HUES64 (cell line): ENCODE measurements around the gene HIC1.

ENCODE experiments used
- H3K27ac ChIP-seq: 2 replicates; pipeline ENCODE4 v1.7.0; 2013; ENCODE audit warnings: low read depth, low read length, inconsistent platforms
- H3K27me3 ChIP-seq: 2 replicates; pipeline ENCODE4 v1.6.1; 2013; ENCODE audit warnings: mild to moderate bottlenecking, low read length; ENCODE audit not compliant: insufficient read depth
- H3K36me3 ChIP-seq: 2 replicates; pipeline ENCODE4 v1.6.1; 2013; ENCODE audit warnings: mild to moderate bottlenecking, low read length; ENCODE audit not compliant: insufficient read depth
- H3K4me1 ChIP-seq: 2 replicates; pipeline ENCODE4 v1.6.1; 2013; ENCODE audit warnings: mild to moderate bottlenecking, low read length, moderate library complexity; ENCODE audit not compliant: insufficient read depth
- H3K4me3 ChIP-seq: 2 replicates; pipeline ENCODE4 v1.5.1; 2013; ENCODE audit warnings: mild to moderate bottlenecking, low read length, moderate library complexity
- H3K9ac ChIP-seq: 2 replicates; pipeline ENCODE4 v1.6.1; 2013; ENCODE audit warnings: mild to moderate bottlenecking, low read depth, low read length
- H3K9me3 ChIP-seq: 2 replicates; pipeline ENCODE4 v1.6.1; 2013; ENCODE audit warnings: low read depth, low read length; ENCODE audit not compliant: insufficient read depth
- WGBS: fragments of 150-250, 120-280 bp; methylation state at CpG from one replicate; pipeline ENCODE4 v1.1.7; 2013; ENCODE audit warnings: missing lambda C conversion rate; 5-methylcytosine and 5-hydroxymethylcytosine counted together

Gene HIC1

GRCh38 chr17:2018716-2019510 is 36.0 kb upstream of the HIC1 start:
- Histone ChIP-seq H3K36me3 (no peaks in the 10 kb centered on the region), H3K4me1 (peaks cover 7% of the 10 kb centered on the region), H3K27ac (no peak overlapping the region), H3K9me3 (no peaks in the 10 kb centered on the region), H3K9ac (no peak overlapping the region), H3K27me3 (peaks cover 78% of the 10 kb centered on the region), H3K4me3 (no peak overlapping the region)
- WGBS = 89% methylated on average over 24 of the region's 24 CpGs

- Histone ChIP-seq H3K4me1 (peaks cover 12% of the 10 kb centered on the region), H3K27ac (no peak overlapping the region), H3K36me3 (no peaks in the 10 kb centered on the region), H3K4me3 (no peak overlapping the region), H3K27me3 (peaks cover 81% of the 10 kb centered on the region), H3K9me3 (no peaks in the 10 kb centered on the region), H3K9ac (no peak overlapping the region)
- 90% methylated on average over 8 of the region's 8 CpGs for WGBS
Observed at GRCh38 chr17:2019723-2020122, 35.2 kb upstream of the HIC1 start.

GRCh38 chr17:2020721-2021120 is 34.2 kb upstream of the HIC1 start:
- H3K27me3 ChIP-seq = peaks cover 87% of the 10 kb centered on the region
- WGBS = 66% methylated on average over 8 of the region's 8 CpGs
- no peaks in the 10 kb centered on the region for H3K36me3 ChIP-seq
- H3K9ac ChIP-seq = no peak overlapping the region
- no peak overlapping the region for H3K4me3 ChIP-seq
- peaks cover 12% of the 10 kb centered on the region for H3K4me1 ChIP-seq
- no peak overlapping the region for H3K27ac ChIP-seq
- no peaks in the 10 kb centered on the region for H3K9me3 ChIP-seq

GRCh38 chr17:2022647-2023240 is 32.2 kb upstream of the HIC1 start:
- H3K4me1 ChIP-seq = peaks cover 12% of the 10 kb centered on the region
- H3K36me3 ChIP-seq = no peaks in the 10 kb centered on the region
- peaks cover 98% of the 10 kb centered on the region for H3K27me3 ChIP-seq
- H3K9me3 ChIP-seq = no peaks in the 10 kb centered on the region
- WGBS = 84% methylated on average over 15 of the region's 15 CpGs
- H3K4me3 ChIP-seq = no peak overlapping the region
- no peak overlapping the region for H3K27ac ChIP-seq
- no peak overlapping the region for H3K9ac ChIP-seq

GRCh38 chr17:2023256-2023655 is 31.6 kb upstream of the HIC1 start:
- Histone ChIP-seq H3K4me3 (no peak overlapping the region), H3K27me3 (peaks cover 98% of the 10 kb centered on the region), H3K9me3 (no peaks in the 10 kb centered on the region), H3K36me3 (no peaks in the 10 kb centered on the region), H3K27ac (no peak overlapping the region), H3K4me1 (peaks cover 12% of the 10 kb centered on the region), H3K9ac (no peak overlapping the region)
- 37% methylated on average over 16 of the region's 16 CpGs for WGBS

- H3K36me3 ChIP-seq = no peaks in the 10 kb centered on the region
- H3K4me1 ChIP-seq = peaks cover 12% of the 10 kb centered on the region
- H3K9ac ChIP-seq = no peak overlapping the region
- H3K27ac ChIP-seq = no peak overlapping the region
- H3K9me3 ChIP-seq = no peaks in the 10 kb centered on the region
- peak overlapping the region; percentile 49 for H3K4me3 ChIP-seq
- peaks cover 98% of the 10 kb centered on the region for H3K27me3 ChIP-seq
- 2% methylated on average over 84 of the region's 85 CpGs for WGBS
Observed at GRCh38 chr17:2023692-2024571, 31.0 kb upstream of the HIC1 start.

- no peak overlapping the region for H3K27ac ChIP-seq
- H3K27me3 ChIP-seq = peaks cover 98% of the 10 kb centered on the region
- peak overlapping the region; percentile 49 for H3K4me3 ChIP-seq
- 1% methylated on average over 73 of the region's 73 CpGs for WGBS
- no peak overlapping the region; the same call in 1 of the 2 replicates for H3K9ac ChIP-seq
- H3K4me1 ChIP-seq = peaks cover 16% of the 10 kb centered on the region
- no peaks in the 10 kb centered on the region for H3K36me3 ChIP-seq
- no peaks in the 10 kb centered on the region for H3K9me3 ChIP-seq
Observed at GRCh38 chr17:2024572-2025219, 30.2 kb upstream of the HIC1 start.

- Histone ChIP-seq H3K27ac (no peak within 1 kb of the TSS), H3K9ac (no peak within 1 kb of the TSS; the same call in 1 of the 2 replicates), H3K27me3 (peaks cover 95% of the 10 kb centered on the region), H3K4me1 (peaks cover 16% of the 10 kb centered on the region), H3K4me3 (peak within 1 kb of the TSS; percentile 49), H3K9me3 (no peaks in the 10 kb centered on the region), H3K36me3 (no peaks in the 10 kb centered on the region)
- WGBS = under 1% methylated on average over 47 of the region's 47 CpGs
Observed at GRCh38 chr17:2025220-2025621, 29.7 kb upstream of the HIC1 start, which contains the start of gene RTN4RL1. RTN4RL1 (minus strand) TSS chr17:2025334; CDS start chr17:2024865, 469 bp downstream.

- 3% methylated on average over 55 of the region's 55 CpGs for WGBS
- H3K36me3 ChIP-seq = no peaks in the 10 kb centered on the region
- H3K9ac ChIP-seq = no peak overlapping the region
- peaks cover 18% of the 10 kb centered on the region for H3K4me1 ChIP-seq
- no peaks in the 10 kb centered on the region for H3K9me3 ChIP-seq
- H3K27me3 ChIP-seq = peaks cover 89% of the 10 kb centered on the region
- H3K4me3 ChIP-seq = peak overlapping the region; percentile 49
- H3K27ac ChIP-seq = no peak overlapping the region
Observed at GRCh38 chr17:2025622-2026309, 29.1 kb upstream of the HIC1 start.

- no peak overlapping the region for H3K4me3 ChIP-seq
- peaks cover 72% of the 10 kb centered on the region for H3K27me3 ChIP-seq
- WGBS = 86% methylated on average over 10 of the region's 11 CpGs
- no peak overlapping the region for H3K9ac ChIP-seq
- H3K36me3 ChIP-seq = no peaks in the 10 kb centered on the region
- no peaks in the 10 kb centered on the region for H3K9me3 ChIP-seq
- peaks cover 21% of the 10 kb centered on the region for H3K4me1 ChIP-seq
- H3K27ac ChIP-seq = no peak overlapping the region
Observed at GRCh38 chr17:2027528-2028233, 27.2 kb upstream of the HIC1 start.
